ENCODE results near the gene C13orf42. TPM values are rescaled to one million over a fixed set of nuclear protein-coding genes. Genes with fewer than 3 reads are reported as not detected.

Gene C13orf42
- total RNA-seq, 1 experiment from 2014 or later = not detected

- Histone ChIP-seq H3K79me2 (ENCODE audit: insufficient read depth, low read length) (no peaks in the 10 kb centered on the region), H3K9ac (ENCODE audit: low read length) (no peak overlapping the region), H3K4me3 (replicated peaks in 1 of 2; ENCODE audit: low read depth in 1 of 2, low read length in 2 of 2) (no peak overlapping the region), H3K27ac (ENCODE audit: low read depth, low read length) (no peak overlapping the region), H3K27me3 (ENCODE audit: insufficient read depth, low read length) (no peaks in the 10 kb centered on the region), H3K9me3 (ENCODE audit: control insufficient read depth in 1 of 2, insufficient read depth in 1 of 2, low read depth in 1 of 2, low read length in 2 of 2) (no peaks in the 10 kb centered on the region), H3K36me3 (ENCODE audit: control insufficient read depth in 1 of 2, insufficient read depth in 2 of 2, low read length in 2 of 2) (no peaks in the 10 kb centered on the region), H3K9me2 (ENCODE audit: insufficient read depth) (no peaks in the 10 kb centered on the region), H3K4me2 (ENCODE audit: low read length) (no peak overlapping the region), H2AFZ (ENCODE audit: low read depth, low read length, poor library complexity, severe bottlenecking) (no peak overlapping the region), H3K4me1 (ENCODE audit: control insufficient read depth in 1 of 2, insufficient read depth in 2 of 2, low read length in 2 of 2) (no peaks in the 10 kb centered on the region), H4K20me1 (ENCODE audit: insufficient read depth) (no peaks in the 10 kb centered on the region)
- intact Hi-C loops (cut with micrococcal nuclease) = no loop called here
- POLR2A ChIA-PET = no interaction called here
- no TSS peak for BruUV-seq (replicated peaks)
- CTCF ChIA-PET = no interaction called here
- DNase-seq (ENCODE audit: low read depth, low spot score) = no peak
- TF ChIP-seq CTCF (IDR thresholded peaks at IDR 0.05 in 2 of 3, conservative IDR thresholded peaks at IDR 0.05 in 1 of 3; ENCODE audit: borderline replicate concordance in 1 of 3, insufficient read depth in 1 of 3, low read depth in 2 of 3, low read length in 2 of 3) (no peak), EGR1 (IDR thresholded peaks at IDR 0.05; ENCODE audit: low read depth) (no peak), SIN3A (IDR thresholded peaks at IDR 0.05; ENCODE audit: low read depth) (no peak), POLR2AphosphoS5 (IDR thresholded peaks at IDR 0.05; ENCODE audit: low read depth, low read length) (no peak), JUND (IDR thresholded peaks at IDR 0.05) (no peak), RAD21 (IDR thresholded peaks at IDR 0.05; ENCODE audit: low read depth) (no peak), SRF (IDR thresholded peaks at IDR 0.05; ENCODE audit: low read depth) (no peak), ELF1 (IDR thresholded peaks at IDR 0.05; ENCODE audit: borderline replicate concordance, low read depth) (no peak), POLR2A (IDR thresholded peaks at IDR 0.05; ENCODE audit: borderline replicate concordance, extremely low read depth, insufficient read depth, insufficient read length) (no peak), YY1 (IDR thresholded peaks at IDR 0.05; ENCODE audit: extremely low read depth, insufficient replicate concordance, low read depth, low read length) (no peak), EZH2 (IDR thresholded peaks at IDR 0.05) (no peak), ATF3 (IDR thresholded peaks at IDR 0.05) (no peak), CEBPB (IDR thresholded peaks at IDR 0.05; ENCODE audit: low read depth) (no peak), TCF7L2 (IDR thresholded peaks at IDR 0.05; ENCODE audit: borderline replicate concordance, extremely low read depth, insufficient read depth, insufficient read length) (no peak)
- RAD21 ChIA-PET (ENCODE audit: low non-redundant PET in 1 of 2, low total read pairs in 2 of 2, uncharacterized antibody in 2 of 2, unreplicated experiment in 2 of 2) = no interaction called here
- ATAC-seq = no peak
Observed at GRCh38 chr13:51043310-51043709, 67.8 kb downstream of the C13orf42 start.
